ENCODE measurements around the gene TBL2. TPM values are rescaled to one million over a fixed set of nuclear protein-coding genes. Genes with fewer than 3 reads are reported as not detected.
"Not testable (repeated sequence)": the region's sequence is repeated elsewhere in the genome, so short reads cannot be mapped to it uniquely, and the experiment has no call there.

TBL2 gene
- total and polyA plus RNA-seq, 2 experiments from 2014 or later, result 6.9 to 27.8 TPM

- not testable (repeated sequence) for H3K4me3 Mint-ChIP-seq; H3K4me1 ChIP-seq (ENCODE audit: insufficient read depth); H3K27ac ChIP-seq (ENCODE audit: low read depth); H2AFZ ChIP-seq; H3K4me2 ChIP-seq; H3K9me2 ChIP-seq (ENCODE audit: insufficient read depth); H3K27me3 Mint-ChIP-seq (ENCODE audit: insufficient read depth, low read depth, poor library complexity); H3K27ac Mint-ChIP-seq; H3K9me3 Mint-ChIP-seq; DNase-seq (ENCODE audit: low spot score); H3K4me3 ChIP-seq; H4K20me1 ChIP-seq (replicated peaks; ENCODE audit: insufficient read depth); H3F3A ChIP-seq (replicated peaks; ENCODE audit: low read depth); ATAC-seq; H3K27me3 ChIP-seq (ENCODE audit: insufficient read depth); H3K79me2 ChIP-seq (replicated peaks; ENCODE audit: insufficient read depth); H3K4me1 Mint-ChIP-seq
- peaks cover 47% of the 10 kb centered on the region for H3K36me3 Mint-ChIP-seq (ENCODE audit: low read depth)
- H3K36me3 ChIP-seq (ENCODE audit: insufficient read depth), result peaks cover 11% of the 10 kb centered on the region; the same call in 1 of the 2 replicates
Measured at GRCh38 chr7:73535918-73536317, 42.5 kb downstream of the TBL2 start.

GRCh38 chr7:73533742-73534141 is 44.6 kb downstream of the TBL2 start:
- no peak overlapping the region for H2AFZ ChIP-seq
- Mint-ChIP-seq H3K9me3 (no peaks in the 10 kb centered on the region; the same call in 2 of the 3 replicates), H3K27me3 (ENCODE audit: insufficient read depth, low read depth, poor library complexity) (peaks cover 6% of the 10 kb centered on the region), H3K27ac (no peak overlapping the region), H3K4me1 (no peaks in the 10 kb centered on the region), H3K36me3 (ENCODE audit: low read depth) (peaks cover 30% of the 10 kb centered on the region), H3K4me3 (no peak overlapping the region)
- H3K9me2 ChIP-seq (ENCODE audit: insufficient read depth), result no peaks in the 10 kb centered on the region
- H3K4me2 ChIP-seq, result no peak overlapping the region
- peak; percentile 62 for ATAC-seq
- H3K27me3 ChIP-seq (ENCODE audit: insufficient read depth), result no peaks in the 10 kb centered on the region
- H3K36me3 ChIP-seq (ENCODE audit: insufficient read depth), result no peaks in the 10 kb centered on the region
- H3K79me2 ChIP-seq (replicated peaks; ENCODE audit: insufficient read depth), result no peaks in the 10 kb centered on the region
- H3K4me1 ChIP-seq (ENCODE audit: insufficient read depth), result no peaks in the 10 kb centered on the region
- DNase-seq (ENCODE audit: low spot score), result no peak
- no peaks in the 10 kb centered on the region for H3F3A ChIP-seq (replicated peaks; ENCODE audit: low read depth)
- no peak overlapping the region for H3K4me3 ChIP-seq
- TF ChIP-seq, protein P1, sequence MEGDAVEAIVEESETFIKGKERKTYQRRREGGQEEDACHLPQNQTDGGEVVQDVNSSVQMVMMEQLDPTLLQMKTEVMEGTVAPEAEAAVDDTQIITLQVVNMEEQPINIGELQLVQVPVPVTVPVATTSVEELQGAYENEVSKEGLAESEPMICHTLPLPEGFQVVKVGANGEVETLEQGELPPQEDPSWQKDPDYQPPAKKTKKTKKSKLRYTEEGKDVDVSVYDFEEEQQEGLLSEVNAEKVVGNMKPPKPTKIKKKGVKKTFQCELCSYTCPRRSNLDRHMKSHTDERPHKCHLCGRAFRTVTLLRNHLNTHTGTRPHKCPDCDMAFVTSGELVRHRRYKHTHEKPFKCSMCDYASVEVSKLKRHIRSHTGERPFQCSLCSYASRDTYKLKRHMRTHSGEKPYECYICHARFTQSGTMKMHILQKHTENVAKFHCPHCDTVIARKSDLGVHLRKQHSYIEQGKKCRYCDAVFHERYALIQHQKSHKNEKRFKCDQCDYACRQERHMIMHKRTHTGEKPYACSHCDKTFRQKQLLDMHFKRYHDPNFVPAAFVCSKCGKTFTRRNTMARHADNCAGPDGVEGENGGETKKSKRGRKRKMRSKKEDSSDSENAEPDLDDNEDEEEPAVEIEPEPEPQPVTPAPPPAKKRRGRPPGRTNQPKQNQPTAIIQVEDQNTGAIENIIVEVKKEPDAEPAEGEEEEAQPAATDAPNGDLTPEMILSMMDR (conservative IDR thresholded peaks at IDR 0.05; ENCODE audit: low read depth in 2 of 2), result no peak
- no peak for TF ChIP-seq ETS1 (IDR thresholded peaks at IDR 0.05)
- H3K27ac ChIP-seq (ENCODE audit: low read depth), result peak overlapping the region; percentile 78; the same call in 1 of the 2 replicates
- H4K20me1 ChIP-seq (replicated peaks; ENCODE audit: insufficient read depth), result no peaks in the 10 kb centered on the region

DNA sequence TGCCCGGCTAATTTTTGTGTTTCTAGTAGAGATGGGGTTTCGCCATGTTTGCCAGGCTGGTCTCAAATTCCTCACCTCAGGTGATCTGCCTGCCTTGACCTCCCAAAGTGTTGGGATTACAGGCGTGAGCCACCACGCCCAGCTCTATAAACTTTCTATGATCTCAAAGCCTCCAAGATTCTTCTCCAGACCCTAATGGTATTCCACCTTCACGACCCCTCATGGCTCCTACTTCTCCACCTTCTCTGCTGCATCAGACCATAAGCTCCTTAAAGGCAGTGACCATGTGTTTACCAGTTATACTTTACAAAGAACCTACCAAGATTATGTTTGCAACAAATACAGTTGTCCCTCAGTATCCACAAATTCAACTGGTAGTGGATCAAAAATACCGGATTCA is 46.2 kb downstream of the TBL2 start:
- Mint-ChIP-seq H3K27me3 (ENCODE audit: insufficient read depth, low read depth, poor library complexity) (peaks cover 7% of the 10 kb centered on the region), H3K36me3 (ENCODE audit: low read depth) (peaks cover 17% of the 10 kb centered on the region), H3K9me3 (no peaks in the 10 kb centered on the region; the same call in 2 of the 3 replicates), H3K4me1 (peaks cover 6% of the 10 kb centered on the region), H3K27ac (no peak overlapping the region), H3K4me3 (no peak overlapping the region)
- H3K27me3 ChIP-seq (ENCODE audit: insufficient read depth), result no peaks in the 10 kb centered on the region
- H3K4me1 ChIP-seq (ENCODE audit: insufficient read depth), result peaks cover 6% of the 10 kb centered on the region; the same call in 1 of the 2 replicates
- no peak overlapping the region for H3K27ac ChIP-seq (ENCODE audit: low read depth)
- no peaks in the 10 kb centered on the region for H3F3A ChIP-seq (replicated peaks; ENCODE audit: low read depth)
- H4K20me1 ChIP-seq (replicated peaks; ENCODE audit: insufficient read depth), result no peaks in the 10 kb centered on the region
- H3K4me3 ChIP-seq, result no peak overlapping the region
- no peaks in the 10 kb centered on the region for H3K9me2 ChIP-seq (ENCODE audit: insufficient read depth)
- no peaks in the 10 kb centered on the region for H3K79me2 ChIP-seq (replicated peaks; ENCODE audit: insufficient read depth)
- H3K4me2 ChIP-seq, result no peak overlapping the region
- H3K36me3 ChIP-seq (ENCODE audit: insufficient read depth), result no peaks in the 10 kb centered on the region
- DNase-seq (ENCODE audit: low spot score), result no peak
- ATAC-seq, result no peak
- H2AFZ ChIP-seq, result no peak overlapping the region
- TF ChIP-seq ZNF114 (CRISPR knock-in tag; IDR thresholded peaks at IDR 0.05) (no peak), ETS1 (IDR thresholded peaks at IDR 0.05) (no peak), NANOG (IDR thresholded peaks at IDR 0.05; ENCODE audit: borderline replicate concordance) (no peak), STAT1 (IDR thresholded peaks at IDR 0.05; ENCODE audit: unreplicated experiment) (no peak), ZNF331 (CRISPR knock-in tag; IDR thresholded peaks at IDR 0.05; ENCODE audit: low read depth) (no peak), EZH2phosphoT487 (IDR thresholded peaks at IDR 0.05; ENCODE audit: unreplicated experiment) (no peak), REST (IDR thresholded peaks at IDR 0.05; ENCODE audit: unreplicated experiment) (no peak), EZH2 (IDR thresholded peaks at IDR 0.05; ENCODE audit: low read depth, unreplicated experiment) (no peak)
- TF ChIP-seq, protein P1 (conservative IDR thresholded peaks at IDR 0.05; ENCODE audit: low read depth in 2 of 2), result no peak
